Liver (tissue), 9 donors: Measurements from ENCODE around the gene NDST1. TPM values are rescaled to one million over a fixed set of nuclear protein-coding genes. Genes with fewer than 3 reads are reported as not detected.

Experiments used
- DNase-seq: peaks from one replicate; pipeline ENCODE4 v3.0.0-alpha.2; 2017; ENCODE audit warnings: low spot score
- H3K27ac ChIP-seq, 2 donors: one replicate each; pipeline ENCODE4 v1.7.0; 2013; ENCODE audit warnings: inconsistent platforms in 2 of 2, low read length in 2 of 2, control low read depth in 1 of 2, low read depth in 1 of 2, mild to moderate bottlenecking in 1 of 2
- H3K27me3 ChIP-seq, 4 donors: one replicate each; pipeline versions ENCODE4 v1.6.1 to v1.7.0; 2013; ENCODE audit warnings: low read length in 3 of 4, inconsistent platforms in 1 of 4, mild to moderate bottlenecking in 1 of 4, moderate library complexity in 1 of 4; ENCODE audit not compliant: control insufficient read depth in 4 of 4, insufficient read depth in 4 of 4
- H3K36me3 ChIP-seq, 4 donors: one replicate each; pipeline versions ENCODE4 v1.6.1 to v1.7.0; 2013; ENCODE audit warnings: low read length in 3 of 4, mild to moderate bottlenecking in 3 of 4, low read depth in 1 of 4, moderate library complexity in 1 of 4; ENCODE audit not compliant: control insufficient read depth in 4 of 4, insufficient read depth in 3 of 4
- H3K4me1 ChIP-seq, 4 donors: one replicate each; pipeline versions ENCODE4 v1.6.1 to v1.7.0; 2013; ENCODE audit warnings: low read length in 3 of 4, mild to moderate bottlenecking in 3 of 4, moderate library complexity in 1 of 4; ENCODE audit not compliant: control insufficient read depth in 4 of 4, insufficient read depth in 4 of 4
- H3K4me3 ChIP-seq, 3 donors: one replicate each; pipeline versions ENCODE4 v1.6.1 to v1.7.0; 2013; ENCODE audit warnings: low read length in 3 of 3, control low read depth in 1 of 3, low read depth in 1 of 3, mild to moderate bottlenecking in 1 of 3
- H3K9ac ChIP-seq, 2 donors: one replicate each; pipeline ENCODE4 v1.7.0; 2013; ENCODE audit warnings: low read length in 2 of 2, mild to moderate bottlenecking in 2 of 2, moderate library complexity in 2 of 2, control low read depth in 1 of 2, low read depth in 1 of 2
- H3K9me3 ChIP-seq, 4 donors: one replicate each; pipeline versions ENCODE4 v1.6.1 to v1.7.0; 2013; ENCODE audit warnings: low read length in 3 of 4; ENCODE audit not compliant: control insufficient read depth in 4 of 4
- ATF3 ChIP-seq: IDR thresholded peaks from 2 replicates; pipeline ENCODE4 v1.6.1; 2016; ENCODE audit warnings: antibody characterized with exemption
- CTCF ChIP-seq: fragments of 150-350 bp; IDR thresholded peaks from 2 replicates; pipeline ENCODE4 v1.5.1; 2017; ENCODE audit warnings: improper control_type of control experiment, low read depth, low read length; ENCODE audit not compliant: missing input control
- EGR1 ChIP-seq, 2 donors: IDR thresholded peaks; 2 replicates each; pipeline ENCODE4 v1.6.1; 2016 to 2018; ENCODE audit warnings: antibody characterized with exemption in 2 of 2, low read depth in 2 of 2
- FOXA1 ChIP-seq: IDR thresholded peaks from 2 replicates; pipeline ENCODE4 v1.6.1; 2016; ENCODE audit warnings: antibody characterized with exemption
- FOXA2 ChIP-seq: IDR thresholded peaks from 2 replicates; pipeline ENCODE4 v1.6.1; 2016; ENCODE audit warnings: antibody characterized with exemption
- GABPA ChIP-seq, 2 donors: IDR thresholded peaks in 1 of 2; conservative IDR thresholded peaks in 1 of 2; 2 replicates each; pipeline ENCODE4 v1.6.1; 2016; ENCODE audit warnings: antibody characterized with exemption in 2 of 2, mild to moderate bottlenecking in 1 of 2, moderate library complexity in 1 of 2
- HNF4A ChIP-seq, 2 donors: conservative IDR thresholded peaks; 2 replicates each; pipeline ENCODE4 v1.6.1; 2016; ENCODE audit warnings: antibody characterized with exemption in 2 of 2, mild to moderate bottlenecking in 2 of 2
- HNF4G ChIP-seq: IDR thresholded peaks from 2 replicates; pipeline ENCODE4 v1.6.1; 2016; ENCODE audit warnings: antibody characterized with exemption
- JUND ChIP-seq, 2 donors: IDR thresholded peaks; 2 replicates each; pipeline ENCODE4 v1.6.1; 2016; ENCODE audit warnings: antibody characterized with exemption in 2 of 2
- MAX ChIP-seq: IDR thresholded peaks from 2 replicates; pipeline ENCODE4 v1.6.1; 2016; ENCODE audit warnings: antibody characterized with exemption
- RAD21 ChIP-seq, 2 donors: IDR thresholded peaks; 2 replicates each; pipeline ENCODE4 v1.6.1; 2016; ENCODE audit warnings: antibody characterized with exemption in 2 of 2, mild to moderate bottlenecking in 2 of 2
- REST ChIP-seq: IDR thresholded peaks from 2 replicates; pipeline ENCODE4 v1.6.1; 2016; ENCODE audit warnings: antibody characterized with exemption, mild to moderate bottlenecking
- RXRA ChIP-seq, 2 donors: IDR thresholded peaks; 2 replicates each; pipeline ENCODE4 v1.6.1; 2017 to 2018; ENCODE audit warnings: antibody characterized with exemption in 2 of 2, mild to moderate bottlenecking in 1 of 2
- SP1 ChIP-seq: IDR thresholded peaks from 2 replicates; pipeline ENCODE4 v1.6.1; 2018; ENCODE audit warnings: antibody characterized with exemption, mild to moderate bottlenecking
- TAF1 ChIP-seq: conservative IDR thresholded peaks from 2 replicates; pipeline ENCODE4 v1.6.1; 2016; ENCODE audit warnings: antibody characterized with exemption, mild to moderate bottlenecking
- YY1 ChIP-seq: IDR thresholded peaks from 2 replicates; pipeline ENCODE4 v1.6.1; 2016; ENCODE audit warnings: antibody characterized with exemption, mild to moderate bottlenecking
- ZBTB33 ChIP-seq: IDR thresholded peaks from 2 replicates; pipeline ENCODE4 v1.6.1; 2016; ENCODE audit warnings: antibody characterized with exemption
- WGBS: extraction: QIAGEN DNeasy Blood & Tissue Kit; methylation state at CpG from one replicate; pipeline ENCODE4 v1.1.7; 2013; 5-methylcytosine and 5-hydroxymethylcytosine counted together
- polyA plus RNA-seq, 2 donors: library from polyadenylated mRNA; stranded (reverse) in 1 of 2; unstranded in 1 of 2; fragments of 200-250 nt in 1 of 2; fragments of >200 nt in 1 of 2; fragmentation: Nextera tagmentation in 1 of 2; extraction: Ambion mirVana in 1 of 2; gene quantifications; one replicate each; pipeline versions ENCODE4 v1.2.1 to v1.2.3, GENCODE V29; 2013 to 2015
- total RNA-seq, 2 donors: library from RNA; depleted of rRNA; stranded (reverse); fragments of >200 nt; gene quantifications; one replicate each; pipeline ENCODE4 v1.2.3, GENCODE V29; 2014
- donor health status: healthy.
- donor health status: healthy.
- donor health status: healthy.
- donor health status: healthy.
- donor health status: healthy.

The NDST1 gene
- total and polyA plus RNA-seq, 4 donors = 10.3 to 103 (median 39.0) TPM

- TF ChIP-seq ATF3 (no peak), FOXA1 (no peak), SP1 (no peak), CTCF (no peak)
Measured at GRCh38 chr5:150561571-150562275, 53.8 kb downstream of the NDST1 start (continued).

GRCh38 chr5:150562832-150563231 is 54.9 kb downstream of the NDST1 start:
- no peak overlapping the region for H3K4me3 ChIP-seq
- peak overlapping the region in 1 of 2 donors; percentile 7 for H3K27ac ChIP-seq
- H3K4me1 ChIP-seq = peaks cover 1 to 17% (median 8%) of the 10 kb centered on the region in 4 donors
- no peaks in the 10 kb centered on the region for H3K36me3 ChIP-seq
- no peak overlapping the region for H3K9ac ChIP-seq
- 31% methylated on average over 2 of the region's 2 CpGs for WGBS
- DNase-seq = no peak
- H3K27me3 ChIP-seq = no peaks in the 10 kb centered on the region
- no peaks in the 10 kb centered on the region for H3K9me3 ChIP-seq
- TF ChIP-seq CTCF = peak; percentile 66
- TF ChIP-seq TAF1 = no peak
- peak; percentile 80 to 85 for TF ChIP-seq RAD21 (IDR thresholded peaks at IDR 0.05)

- no peak for DNase-seq
- H3K9me3 ChIP-seq = no peaks in the 10 kb centered on the region
- no peak overlapping the region for H3K27ac ChIP-seq
- H3K36me3 ChIP-seq = no peaks in the 10 kb centered on the region
- H3K4me3 ChIP-seq = no peak overlapping the region
- 97% methylated on average over 1 of the region's 1 CpG for WGBS
- no peaks in the 10 kb centered on the region for H3K27me3 ChIP-seq
- H3K9ac ChIP-seq = no peak overlapping the region
- peaks cover 0 to 8% (median 0%) of the 10 kb centered on the region in 4 donors for H3K4me1 ChIP-seq
- TF ChIP-seq TAF1 = no peak
- no peak for TF ChIP-seq REST
- no peak for TF ChIP-seq HNF4G
- no peak for TF ChIP-seq ATF3
- TF ChIP-seq FOXA2 = no peak
- no peak for TF ChIP-seq SP1
- TF ChIP-seq RXRA (IDR thresholded peaks at IDR 0.05) = no peak
- no peak for TF ChIP-seq GABPA (IDR thresholded peaks at IDR 0.05 in 1 of 2, conservative IDR thresholded peaks at IDR 0.05 in 1 of 2)
- no peak for TF ChIP-seq HNF4A (conservative IDR thresholded peaks at IDR 0.05)
- no peak for TF ChIP-seq RAD21 (IDR thresholded peaks at IDR 0.05)
- TF ChIP-seq ZBTB33 = no peak
- TF ChIP-seq MAX = no peak
- no peak for TF ChIP-seq EGR1 (IDR thresholded peaks at IDR 0.05; ENCODE audit: low read depth in 2 of 2)
- TF ChIP-seq YY1 = no peak
- TF ChIP-seq JUND (IDR thresholded peaks at IDR 0.05) = no peak
Measured at GRCh38 chr5:150565868-150566267, 57.9 kb downstream of the NDST1 start.
